GM12873 (cell line): ENCODE measurements around the gene MYMX.

ENCODE experiments used
- TF ChIP-seq, protein P1 (sequence below): IDR thresholded peaks from 2 replicates; pipeline ENCODE4 v1.5.1; 2012; ENCODE audit warnings: low read depth, mild to moderate bottlenecking, moderate library complexity, low read length, control low read depth; ENCODE audit not compliant: insufficient read depth; ENCODE audit errors: missing control alignments

Gene MYMX

GRCh38 chr6:44247338-44248302 is 30.9 kb downstream of the MYMX start:
- TF ChIP-seq, protein P1, sequence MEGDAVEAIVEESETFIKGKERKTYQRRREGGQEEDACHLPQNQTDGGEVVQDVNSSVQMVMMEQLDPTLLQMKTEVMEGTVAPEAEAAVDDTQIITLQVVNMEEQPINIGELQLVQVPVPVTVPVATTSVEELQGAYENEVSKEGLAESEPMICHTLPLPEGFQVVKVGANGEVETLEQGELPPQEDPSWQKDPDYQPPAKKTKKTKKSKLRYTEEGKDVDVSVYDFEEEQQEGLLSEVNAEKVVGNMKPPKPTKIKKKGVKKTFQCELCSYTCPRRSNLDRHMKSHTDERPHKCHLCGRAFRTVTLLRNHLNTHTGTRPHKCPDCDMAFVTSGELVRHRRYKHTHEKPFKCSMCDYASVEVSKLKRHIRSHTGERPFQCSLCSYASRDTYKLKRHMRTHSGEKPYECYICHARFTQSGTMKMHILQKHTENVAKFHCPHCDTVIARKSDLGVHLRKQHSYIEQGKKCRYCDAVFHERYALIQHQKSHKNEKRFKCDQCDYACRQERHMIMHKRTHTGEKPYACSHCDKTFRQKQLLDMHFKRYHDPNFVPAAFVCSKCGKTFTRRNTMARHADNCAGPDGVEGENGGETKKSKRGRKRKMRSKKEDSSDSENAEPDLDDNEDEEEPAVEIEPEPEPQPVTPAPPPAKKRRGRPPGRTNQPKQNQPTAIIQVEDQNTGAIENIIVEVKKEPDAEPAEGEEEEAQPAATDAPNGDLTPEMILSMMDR, result no peak

- TF ChIP-seq, protein P1, result no peak
Observed at GRCh38 chr6:44248579-44248978, 31.9 kb downstream of the MYMX start.

GRCh38 chr6:44249082-44249748 is 32.5 kb downstream of the MYMX start:
- TF ChIP-seq, protein P1, result no peak

DNA sequence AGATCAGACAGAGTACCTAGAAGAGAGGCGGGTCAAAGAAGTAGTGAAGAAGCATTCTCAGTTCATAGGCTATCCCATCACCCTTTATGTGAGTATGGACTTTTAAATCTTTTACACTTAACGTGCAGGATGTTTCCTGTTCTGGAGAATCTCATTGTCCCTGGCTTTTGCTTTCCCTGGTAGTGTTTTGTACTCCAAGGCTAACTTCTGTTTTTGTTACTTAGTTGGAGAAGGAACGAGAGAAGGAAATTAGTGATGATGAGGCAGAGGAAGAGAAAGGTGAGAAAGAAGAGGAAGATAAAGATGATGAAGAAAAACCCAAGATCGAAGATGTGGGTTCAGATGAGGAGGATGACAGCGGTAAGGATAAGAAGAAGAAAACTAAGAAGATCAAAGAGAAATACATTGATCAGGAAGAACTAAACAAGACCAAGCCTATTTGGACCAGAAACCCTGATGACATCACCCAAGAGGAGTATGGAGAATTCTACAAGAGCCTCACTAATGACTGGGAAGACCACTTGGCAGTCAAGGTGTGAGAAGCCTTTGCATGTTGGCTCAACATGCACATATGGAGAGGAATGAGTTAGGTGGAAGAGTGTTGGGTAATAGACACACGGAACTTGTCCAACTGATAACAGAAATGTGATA is 33.5 kb downstream of the MYMX start:
- TF ChIP-seq, protein P1, result no peak

- TF ChIP-seq, protein P1, result no peak
Observed at GRCh38 chr6:44250718-44251123, 34.0 kb downstream of the MYMX start.

DNA sequence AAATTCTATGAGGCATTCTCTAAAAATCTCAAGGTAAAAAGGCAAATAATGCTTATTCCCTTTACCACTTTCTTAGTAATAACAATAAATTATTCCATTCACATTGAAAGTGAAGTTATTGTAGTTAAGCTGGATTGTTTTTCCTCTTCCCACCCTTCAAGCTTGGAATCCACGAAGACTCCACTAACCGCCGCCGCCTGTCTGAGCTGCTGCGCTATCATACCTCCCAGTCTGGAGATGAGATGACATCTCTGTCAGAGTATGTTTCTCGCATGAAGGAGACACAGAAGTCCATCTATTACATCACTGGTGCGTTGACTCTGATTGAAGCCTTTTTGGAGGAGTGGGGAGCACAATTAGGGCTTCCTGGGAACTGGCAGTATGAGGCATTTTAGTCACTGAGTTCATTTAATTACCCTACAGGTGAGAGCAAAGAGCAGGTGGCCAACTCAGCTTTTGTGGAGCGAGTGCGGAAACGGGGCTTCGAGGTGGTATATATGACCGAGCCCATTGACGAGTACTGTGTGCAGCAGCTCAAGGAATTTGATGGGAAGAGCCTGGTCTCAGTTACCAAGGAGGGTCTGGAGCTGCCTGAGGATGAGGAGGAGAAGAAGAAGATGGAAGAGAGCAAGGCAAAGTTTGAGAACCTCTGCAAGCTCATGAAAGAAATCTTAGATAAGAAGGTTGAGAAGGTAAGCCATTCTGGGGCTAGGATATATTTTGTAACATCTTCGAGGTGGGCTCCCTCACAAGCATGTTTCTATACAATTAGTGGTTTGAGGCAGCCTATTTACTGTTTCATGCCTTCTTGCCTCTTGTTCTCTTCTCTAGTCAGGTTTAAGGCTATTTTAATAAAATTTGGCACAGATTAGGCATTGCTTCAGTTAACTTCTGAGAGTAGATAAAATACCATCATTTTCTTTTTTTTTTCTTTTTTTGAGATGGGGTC is 35.1 kb downstream of the MYMX start:
- TF ChIP-seq, protein P1, result no peak
